HepG2 (cell line): ENCODE measurements around the gene TC2N. TPM values are rescaled to one million over a fixed set of nuclear protein-coding genes. Genes with fewer than 3 reads are reported as not detected.

Source experiments
- ATAC-seq: fragments of 200-7000 bp; cut with Tn5 transposase; 3 replicates; pipeline ENCODE4 v1.9.1; 2020; ENCODE audit warnings: mild to moderate bottlenecking, moderate library complexity
- BruUV-seq: library from RNA; stranded (reverse); fragments of 400-500 nt; replicated peaks from 2 replicates; lab custom pipeline; 2021; lab: Mats Ljungman, UMichigan
- CTCF ChIA-PET: fragments of 300-600 bp; formaldehyde crosslinking; extraction: SDS; loops from one replicate; lab custom pipeline; 2021; ENCODE audit warnings: low total read pairs, inconsistent platforms, low intra/inter-chr PET ratio; lab: Yijun Ruan, JAX
- POLR2A ChIA-PET: fragments of 350-600 bp; sonication (Branson Sonifier 250); formaldehyde crosslinking; loops from one replicate; lab custom pipeline; 2020; ENCODE audit warnings: antibody characterized with exemption, inconsistent platforms; lab: Yijun Ruan, JAX
- DNase-seq: peaks from one replicate; pipeline ENCODE4 v3.0.0-alpha.2; 2015; ENCODE audit warnings: low spot score
- FAIRE-seq: peaks from 3 replicates; lab custom pipeline; 2011; peaks lifted over from hg19 to GRCh38; lab: Jason Lieb, UNC
- H2AFZ ChIP-seq: one replicate; pipeline ENCODE4 v1.6.1; 2011; ENCODE audit warnings: low read length, inconsistent platforms
- H3K27ac ChIP-seq: fragments of 300-600 bp; 3 replicates; pipeline ENCODE4 v1.8.0; 2011; ENCODE audit warnings: mixed run types, mild to moderate bottlenecking, mixed read lengths, low read length, inconsistent platforms; ENCODE audit not compliant: insufficient read depth; ENCODE audit errors: extremely low read length
- H3K27me3 ChIP-seq, 2 experiments: fragments of 200-600 bp in 1 of 2; 2 replicates in 1 of 2; 3 replicates in 1 of 2; pipeline versions ENCODE4 v1.6.0 to v1.8.0; 2011; ENCODE audit warnings: low read length in 2 of 2, mild to moderate bottlenecking in 2 of 2, moderate library complexity in 2 of 2, inconsistent platforms in 1 of 2; ENCODE audit not compliant: insufficient read depth in 2 of 2, control insufficient read depth in 1 of 2
- H3K36me3 ChIP-seq, 2 experiments: fragments of 200-600 bp in 1 of 2; replicated peaks in 1 of 2; 2 replicates in 1 of 2; 3 replicates in 1 of 2; pipeline versions ENCODE4 v1.5.1 to v1.8.0; 2011; ENCODE audit warnings: low read length in 2 of 2, inconsistent platforms in 1 of 2; ENCODE audit not compliant: insufficient read depth in 2 of 2, control insufficient read depth in 1 of 2
- H3K4me1 ChIP-seq: 2 replicates; pipeline ENCODE4 v1.5.1; 2012; ENCODE audit warnings: low read length, inconsistent platforms; ENCODE audit not compliant: insufficient read depth
- H3K4me2 ChIP-seq: 2 replicates; pipeline ENCODE4 v1.6.0; 2011; ENCODE audit warnings: low read depth, low read length, inconsistent platforms
- H3K4me3 ChIP-seq, 3 experiments: fragments of 200-600 bp in 1 of 3; sonication (generic), shearing (Covaris generic) in 1 of 3; replicated peaks in 1 of 3; 2 replicates each; pipeline ENCODE4 v1.5.1; 2011 to 2016; ENCODE audit warnings: low read length in 3 of 3, inconsistent platforms in 2 of 3, low read depth in 2 of 3, mild to moderate bottlenecking in 2 of 3, control low read depth in 1 of 3, mixed read lengths in 1 of 3; ENCODE audit not compliant: insufficient read depth in 1 of 3
- H3K79me2 ChIP-seq: one replicate; pipeline ENCODE4 v1.6.1; 2011; ENCODE audit warnings: low read length, inconsistent platforms; ENCODE audit not compliant: insufficient read depth
- H3K9ac ChIP-seq: 2 replicates; pipeline ENCODE4 v1.6.0; 2011; ENCODE audit warnings: mild to moderate bottlenecking, low read depth, low read length, inconsistent platforms; ENCODE audit not compliant: insufficient read depth
- H3K9me3 ChIP-seq: 2 replicates; pipeline ENCODE4 v1.5.1; 2012; ENCODE audit warnings: mild to moderate bottlenecking, low read length
- H4K20me1 ChIP-seq: 2 replicates; pipeline ENCODE4 v1.6.0; 2011; ENCODE audit warnings: inconsistent platforms, mild to moderate bottlenecking, low read length, moderate library complexity; ENCODE audit not compliant: insufficient read depth
- ATF1 ChIP-seq: IDR thresholded peaks from 2 replicates; pipeline ENCODE4 v1.6.1; 2016; ENCODE audit warnings: mild to moderate bottlenecking, control low read depth
- FOSL1 ChIP-seq: sonication (generic); formaldehyde crosslinking; IDR thresholded peaks from 2 replicates; pipeline ENCODE4 v1.9.0; 2021; ENCODE audit warnings: missing genetic modification reagents, borderline replicate concordance
- HDAC2 ChIP-seq: sonication (generic); formaldehyde crosslinking; IDR thresholded peaks from 2 replicates; pipeline ENCODE4 v1.4.0; 2020; ENCODE audit warnings: missing genetic modification reagents
- HDAC6 ChIP-seq: fragments of 200-600 bp; sonication (generic); IDR thresholded peaks from 2 replicates; pipeline ENCODE4 v1.7.0; 2017; ENCODE audit warnings: mild to moderate bottlenecking, antibody characterized with exemption, low read length, low read depth
- KDM4B ChIP-seq: sonication (generic); formaldehyde crosslinking; IDR thresholded peaks from 2 replicates; pipeline ENCODE4 v1.4.0; 2020; ENCODE audit warnings: missing genetic modification reagents
- NFE2L1 ChIP-seq: sonication (generic); formaldehyde crosslinking; IDR thresholded peaks from 2 replicates; pipeline ENCODE4 v1.4.0; 2020; ENCODE audit warnings: missing genetic modification reagents, mild to moderate bottlenecking, borderline replicate concordance
- SPEN ChIP-seq: sonication (generic); formaldehyde crosslinking; IDR thresholded peaks from 2 replicates; pipeline ENCODE4 v1.5.1; 2020; ENCODE audit warnings: low read depth, mild to moderate bottlenecking, missing genetic modification reagents
- U2AF1 ChIP-seq: fragments of 200-400 bp; formaldehyde crosslinking; optimal IDR thresholded peaks from 2 replicates; pipeline ENCODE3; 2017; ENCODE audit warnings: mild to moderate bottlenecking, low read depth, low read length
- ZIK1 ChIP-seq: sonication (generic); formaldehyde crosslinking; IDR thresholded peaks from 2 replicates; pipeline ENCODE4 v1.5.0; 2020; ENCODE audit warnings: mild to moderate bottlenecking, low read depth, missing genetic modification reagents, borderline replicate concordance
- ZNF124 ChIP-seq: sonication (generic); formaldehyde crosslinking; IDR thresholded peaks from 2 replicates; pipeline ENCODE4 v1.4.0; 2020; ENCODE audit warnings: missing genetic modification reagents
- ZNF772 ChIP-seq: sonication (generic); formaldehyde crosslinking; IDR thresholded peaks from 2 replicates; pipeline ENCODE4 v1.5.0; 2020; ENCODE audit warnings: mild to moderate bottlenecking, missing genetic modification reagents
- ZSCAN20 ChIP-seq: sonication (generic); formaldehyde crosslinking; IDR thresholded peaks from 2 replicates; pipeline ENCODE4 v1.4.0; 2020; ENCODE audit warnings: missing genetic modification reagents, mild to moderate bottlenecking, borderline replicate concordance
- WGBS: methylation state at CpG from one replicate; pipeline ENCODE4 v1.1.6; 2017; ENCODE audit warnings: low lambda C conversion rate; 5-methylcytosine and 5-hydroxymethylcytosine counted together
- in situ Hi-C: cut with HindIII; loops from 2 replicates; pipeline ENCODE4 v1.10.0; 2017; ENCODE audit warnings: low pct_unique_long_range_greater_than_20kb; ENCODE audit not compliant: extremely low pct_ligation_motif_present
- intact Hi-C: fragments of 100-400 bp; cut with micrococcal nuclease; formaldehyde crosslinking; loops from one replicate; pipeline ENCODE4 v1.10.0; 2022; ENCODE audit not compliant: unreplicated experiment
- polyA plus RNA-seq, 8 experiments: library from polyadenylated mRNA; depleted of rRNA in 3 of 8; stranded (reverse) in 7 of 8; unstranded in 1 of 8; fragments of >200 nt; fragmentation: Illumina TruSeq in 4 of 8; extraction: Trizol in 4 of 8; gene quantifications; 2 replicates each; pipeline versions ENCODE4 v1.2.1 to v1.2.3, GENCODE V29; 2011 to 2016; ENCODE audit warnings: low read depth in 4 of 8, missing spikeins in 1 of 8, mixed read lengths in 1 of 8; ENCODE audit not compliant: insufficient read depth in 1 of 8
- total RNA-seq, 5 experiments: library from RNA; depleted of rRNA; stranded (reverse); fragments of >200 nt; fragmentation: Illumina TruSeq; extraction: Trizol; gene quantifications; 2 replicates each; pipeline ENCODE4 v1.2.3, GENCODE V29; 2016; ENCODE audit warnings: low read depth in 1 of 5
- TF ChIP-seq, protein P1 (sequence below): sonication (generic); formaldehyde crosslinking; IDR thresholded peaks from 2 replicates; pipeline ENCODE4 v1.9.0; 2021; ENCODE audit warnings: missing genetic modification reagents, mild to moderate bottlenecking, borderline replicate concordance
- TF ChIP-seq, protein P2 (sequence below): sonication (generic); formaldehyde crosslinking; IDR thresholded peaks from 2 replicates; pipeline ENCODE4 v1.4.0; 2020; ENCODE audit warnings: missing genetic modification reagents
- TF ChIP-seq, protein P3 (sequence below): sonication (generic); formaldehyde crosslinking; IDR thresholded peaks from 2 replicates; pipeline ENCODE4 v1.5.1; 2020; ENCODE audit warnings: missing genetic modification reagents, mild to moderate bottlenecking, borderline replicate concordance
- TF ChIP-seq, protein P4 (sequence below): sonication (generic); formaldehyde crosslinking; IDR thresholded peaks from 2 replicates; pipeline ENCODE4 v1.5.0; 2020; ENCODE audit warnings: mild to moderate bottlenecking, missing genetic modification reagents

TC2N gene
- total and polyA plus RNA-seq, 2 of the 13 experiments (the other 11 are each of a cell fraction or from before 2014, with no cell fraction given), result 0.03 TPM; not detected in 1

DNA sequence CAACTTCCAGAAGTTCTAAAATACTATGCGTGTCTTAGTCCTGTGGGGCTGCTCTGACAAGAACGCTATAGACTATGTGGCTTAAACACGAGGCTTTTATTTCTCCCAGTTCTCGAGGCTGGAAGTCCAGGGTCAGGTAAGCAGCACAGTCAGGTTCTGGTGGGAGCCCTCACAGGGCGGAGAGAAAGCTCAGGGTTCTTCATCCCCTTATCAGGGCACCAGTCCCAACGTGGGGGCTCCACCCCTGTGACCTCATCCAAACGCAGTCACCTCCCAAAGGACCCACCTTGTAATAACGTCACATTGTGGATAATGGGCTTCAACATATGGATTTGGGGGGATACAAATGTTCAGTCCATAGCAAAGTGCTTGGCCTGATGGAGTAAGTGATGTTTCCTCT lies 37.1 kb upstream of the TC2N start:
- ChIA-PET POLR2A (no interaction called here), CTCF (no interaction called here)
- BruUV-seq, result no TSS peak

DNA sequence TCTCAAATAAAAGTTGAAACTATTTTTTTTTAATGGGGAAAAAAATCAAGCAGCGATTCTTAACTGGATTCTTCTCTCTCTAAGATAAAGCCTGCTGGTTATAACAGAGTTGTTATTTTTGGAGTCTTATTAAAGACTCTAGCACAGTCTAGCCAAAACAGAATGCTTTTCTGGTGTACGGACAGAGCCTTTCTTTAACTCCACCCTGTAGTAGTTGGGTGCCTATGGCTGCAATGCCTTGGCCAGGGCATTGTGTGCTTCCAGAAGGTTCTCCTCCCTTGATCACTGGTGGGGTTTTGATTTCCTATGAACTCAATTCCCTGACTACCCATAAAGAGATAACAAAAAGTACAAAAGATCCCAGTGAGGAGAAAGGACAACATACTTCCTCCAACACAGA lies 35.7 kb upstream of the TC2N start:
- DNase-seq, result no peak
- no peaks in the 10 kb centered on the region for H3K79me2 ChIP-seq
- no peak for FAIRE-seq
- BruUV-seq, result no TSS peak
- H4K20me1 ChIP-seq, result no peaks in the 10 kb centered on the region
- no peak overlapping the region for H3K4me3 ChIP-seq
- no peak for ATAC-seq
- WGBS, result 38% methylated on average over 2 of the region's 2 CpGs
- H3K9ac ChIP-seq, result no peak overlapping the region
- H3K27me3 ChIP-seq, result no peaks in the 10 kb centered on the region; a peak in 1 of 5 replicates
- H3K4me1 ChIP-seq, result peaks cover 35% of the 10 kb centered on the region
- no peaks in the 10 kb centered on the region for H3K9me3 ChIP-seq
- no peak overlapping the region for H3K4me2 ChIP-seq
- in situ Hi-C loops (loop anchor here (25.0 kb wide), 1 partner anchor 241 kb away; no protein-coding TSS in a partner anchor), intact Hi-C loops (no loop called here)
- ChIA-PET POLR2A (no interaction called here), CTCF (no interaction called here)
- H3K27ac ChIP-seq, result no peak overlapping the region
- no peaks in the 10 kb centered on the region for H3K36me3 ChIP-seq
- H2AFZ ChIP-seq, result no peak overlapping the region
- TF ChIP-seq KDM4B (CRISPR knock-in tag) (no peak), HDAC2 (CRISPR knock-in tag) (no peak), SPEN (CRISPR knock-in tag) (no peak), ZNF772 (CRISPR knock-in tag) (no peak), FOSL1 (CRISPR knock-in tag) (no peak), NFE2L1 (CRISPR knock-in tag) (no peak), ZNF124 (CRISPR knock-in tag) (no peak), U2AF1 (no peak)
- TF ChIP-seq, protein P1, sequence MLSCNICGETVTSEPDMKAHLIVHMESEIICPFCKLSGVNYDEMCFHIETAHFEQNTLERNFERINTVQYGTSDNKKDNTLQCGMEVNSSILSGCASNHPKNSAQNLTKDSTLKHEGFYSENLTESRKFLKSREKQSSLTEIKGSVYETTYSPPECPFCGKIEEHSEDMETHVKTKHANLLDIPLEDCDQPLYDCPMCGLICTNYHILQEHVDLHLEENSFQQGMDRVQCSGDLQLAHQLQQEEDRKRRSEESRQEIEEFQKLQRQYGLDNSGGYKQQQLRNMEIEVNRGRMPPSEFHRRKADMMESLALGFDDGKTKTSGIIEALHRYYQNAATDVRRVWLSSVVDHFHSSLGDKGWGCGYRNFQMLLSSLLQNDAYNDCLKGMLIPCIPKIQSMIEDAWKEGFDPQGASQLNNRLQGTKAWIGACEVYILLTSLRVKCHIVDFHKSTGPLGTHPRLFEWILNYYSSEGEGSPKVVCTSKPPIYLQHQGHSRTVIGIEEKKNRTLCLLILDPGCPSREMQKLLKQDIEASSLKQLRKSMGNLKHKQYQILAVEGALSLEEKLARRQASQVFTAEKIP (CRISPR knock-in tag), result no peak
- TF ChIP-seq, protein P2, sequence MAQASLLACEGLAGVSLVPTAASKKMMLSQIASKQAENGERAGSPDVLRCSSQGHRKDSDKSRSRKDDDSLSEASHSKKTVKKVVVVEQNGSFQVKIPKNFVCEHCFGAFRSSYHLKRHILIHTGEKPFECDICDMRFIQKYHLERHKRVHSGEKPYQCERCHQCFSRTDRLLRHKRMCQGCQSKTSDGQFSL (CRISPR knock-in tag), result no peak
- TF ChIP-seq, protein P3, sequence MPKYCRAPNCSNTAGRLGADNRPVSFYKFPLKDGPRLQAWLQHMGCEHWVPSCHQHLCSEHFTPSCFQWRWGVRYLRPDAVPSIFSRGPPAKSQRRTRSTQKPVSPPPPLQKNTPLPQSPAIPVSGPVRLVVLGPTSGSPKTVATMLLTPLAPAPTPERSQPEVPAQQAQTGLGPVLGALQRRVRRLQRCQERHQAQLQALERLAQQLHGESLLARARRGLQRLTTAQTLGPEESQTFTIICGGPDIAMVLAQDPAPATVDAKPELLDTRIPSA, result no peak
- TF ChIP-seq, protein P4, sequence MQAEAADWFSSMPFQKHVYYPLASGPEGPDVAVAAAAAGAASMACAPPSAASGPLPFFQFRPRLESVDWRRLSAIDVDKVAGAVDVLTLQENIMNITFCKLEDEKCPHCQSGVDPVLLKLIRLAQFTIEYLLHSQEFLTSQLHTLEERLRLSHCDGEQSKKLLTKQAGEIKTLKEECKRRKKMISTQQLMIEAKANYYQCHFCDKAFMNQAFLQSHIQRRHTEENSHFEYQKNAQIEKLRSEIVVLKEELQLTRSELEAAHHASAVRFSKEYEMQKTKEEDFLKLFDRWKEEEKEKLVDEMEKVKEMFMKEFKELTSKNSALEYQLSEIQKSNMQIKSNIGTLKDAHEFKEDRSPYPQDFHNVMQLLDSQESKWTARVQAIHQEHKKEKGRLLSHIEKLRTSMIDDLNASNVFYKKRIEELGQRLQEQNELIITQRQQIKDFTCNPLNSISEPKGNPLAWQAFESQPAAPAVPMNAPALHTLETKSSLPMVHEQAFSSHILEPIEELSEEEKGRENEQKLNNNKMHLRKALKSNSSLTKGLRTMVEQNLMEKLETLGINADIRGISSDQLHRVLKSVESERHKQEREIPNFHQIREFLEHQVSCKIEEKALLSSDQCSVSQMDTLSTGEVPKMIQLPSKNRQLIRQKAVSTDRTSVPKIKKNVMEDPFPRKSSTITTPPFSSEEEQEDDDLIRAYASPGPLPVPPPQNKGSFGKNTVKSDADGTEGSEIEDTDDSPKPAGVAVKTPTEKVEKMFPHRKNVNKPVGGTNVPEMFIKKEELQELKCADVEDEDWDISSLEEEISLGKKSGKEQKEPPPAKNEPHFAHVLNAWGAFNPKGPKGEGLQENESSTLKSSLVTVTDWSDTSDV (CRISPR knock-in tag), result no peak

More for the DNA sequence above, 37.1 kb upstream of the TC2N start:
- Histone ChIP-seq H3K9me3 (no peaks in the 10 kb centered on the region), H3K36me3 (no peaks in the 10 kb centered on the region), H3K4me1 (peaks cover 20% of the 10 kb centered on the region), H3K27me3 (no peaks in the 10 kb centered on the region; a peak in 1 of 5 replicates), H3K27ac (no peak overlapping the region), H3K79me2 (no peaks in the 10 kb centered on the region), H2AFZ (no peak overlapping the region), H3K9ac (no peak overlapping the region), H3K4me2 (no peak overlapping the region), H3K4me3 (no peak overlapping the region), H4K20me1 (no peaks in the 10 kb centered on the region)
- TF ChIP-seq ZSCAN20, result no peak
- no peak for TF ChIP-seq HDAC6
- TF ChIP-seq ZIK1, result no peak
- no peak for TF ChIP-seq ATF1 (CRISPR knock-in tag)
- ATAC-seq (no peak), FAIRE-seq (no peak), DNase-seq (no peak)
- in situ Hi-C loops (loop anchor here (25.0 kb wide), 1 partner anchor 242 kb away; no protein-coding TSS in a partner anchor), intact Hi-C loops (no loop called here)
- WGBS, result 43% methylated on average over 7 of the region's 8 CpGs
